HG03039 (cell line): Measurements from ENCODE around the gene FLT4.

Experiments
- ATAC-seq: cut with Tn5 transposase; IDR thresholded peaks from one replicate; pipeline ENCODE4 v1.9.1; 2021; ENCODE audit warnings: mild to moderate bottlenecking, moderate library complexity; ENCODE audit not compliant: unreplicated experiment

Gene FLT4

GRCh38 chr5:180628211-180628610 is 21.2 kb downstream of the FLT4 start:
- no peak for ATAC-seq

- no peak for ATAC-seq
Measured at GRCh38 chr5:180627386-180628120, 21.8 kb downstream of the FLT4 start.

DNA sequence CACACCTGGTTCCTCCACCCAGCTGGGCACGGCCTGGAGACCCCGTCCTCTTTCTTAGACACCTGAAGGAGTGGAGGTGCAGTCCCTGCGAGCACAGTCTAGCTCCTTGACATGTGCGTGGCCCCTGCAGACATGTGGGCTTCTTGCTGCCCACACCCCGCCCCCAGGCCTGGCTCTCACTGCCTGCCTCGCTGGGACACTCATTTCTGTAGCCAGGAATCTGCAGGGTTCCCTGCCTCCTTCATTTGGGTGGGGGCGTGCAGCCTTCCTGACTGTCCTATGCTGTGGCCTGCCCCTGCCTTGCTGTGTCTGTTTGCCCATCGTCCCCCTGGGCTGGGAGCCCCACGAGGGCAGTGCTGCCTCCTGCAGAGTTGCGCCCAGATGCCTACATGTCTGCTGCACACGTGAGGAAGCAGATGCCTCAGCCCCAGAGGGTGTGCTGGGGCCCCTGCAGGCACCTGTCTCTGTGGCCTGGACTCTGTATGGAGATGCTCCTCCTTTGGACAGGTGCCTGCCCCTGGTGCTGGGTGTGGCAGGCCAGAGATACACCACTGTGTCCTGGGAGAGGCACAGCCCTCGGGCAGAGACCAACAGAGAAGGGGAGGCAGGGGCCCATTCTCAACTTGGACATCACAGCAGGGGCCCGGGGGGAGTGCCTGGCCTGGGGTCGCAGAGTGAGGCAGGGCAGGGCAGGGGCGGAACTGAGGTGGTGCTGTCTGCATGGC is 22.6 kb downstream of the FLT4 start:
- ATAC-seq, result no peak

DNA sequence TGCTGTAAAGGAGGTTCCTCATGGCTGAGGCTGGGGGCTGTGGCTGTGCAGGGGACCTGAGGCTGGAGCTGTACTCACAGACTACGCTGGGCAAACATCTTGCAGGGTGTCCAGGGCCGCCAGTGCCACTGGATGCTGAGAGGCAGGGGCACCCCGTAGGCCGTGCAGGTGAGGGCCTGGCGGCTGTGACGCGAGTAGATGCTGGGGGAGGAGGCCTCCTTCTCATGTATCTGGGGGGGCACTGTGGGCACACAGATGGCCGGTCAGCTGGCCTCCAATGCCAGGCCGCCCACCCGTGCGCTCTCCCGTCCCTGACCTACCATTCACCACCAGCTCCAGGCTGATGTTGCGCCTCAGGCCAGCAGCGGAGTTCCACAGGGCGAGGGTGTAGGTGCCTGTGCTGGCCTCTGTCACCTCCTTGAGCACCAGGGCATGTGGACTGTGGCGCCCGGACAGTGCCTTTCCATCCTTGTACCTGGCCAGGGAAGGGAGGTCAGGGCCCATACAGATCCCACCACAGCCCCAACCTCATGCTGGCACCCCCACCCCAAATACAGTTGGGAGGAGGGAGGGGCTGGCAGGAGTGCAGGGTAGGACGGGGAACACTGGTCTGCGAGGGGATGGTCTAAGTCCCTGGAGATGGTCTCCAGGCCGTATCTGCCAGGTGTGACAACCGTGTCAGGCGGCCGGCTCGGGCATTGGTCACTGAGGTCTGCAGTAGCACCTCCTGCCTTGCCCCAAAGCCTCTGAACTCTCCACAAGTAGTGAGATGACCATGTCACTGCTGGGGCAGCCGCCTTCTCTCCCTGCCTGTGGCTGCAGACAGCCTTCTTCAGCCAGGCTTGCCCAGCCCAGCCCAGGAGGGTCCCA is 23.4 kb downstream of the FLT4 start:
- no peak for ATAC-seq

- no peak for ATAC-seq
Measured at GRCh38 chr5:180625125-180625790, 24.1 kb downstream of the FLT4 start.

DNA sequence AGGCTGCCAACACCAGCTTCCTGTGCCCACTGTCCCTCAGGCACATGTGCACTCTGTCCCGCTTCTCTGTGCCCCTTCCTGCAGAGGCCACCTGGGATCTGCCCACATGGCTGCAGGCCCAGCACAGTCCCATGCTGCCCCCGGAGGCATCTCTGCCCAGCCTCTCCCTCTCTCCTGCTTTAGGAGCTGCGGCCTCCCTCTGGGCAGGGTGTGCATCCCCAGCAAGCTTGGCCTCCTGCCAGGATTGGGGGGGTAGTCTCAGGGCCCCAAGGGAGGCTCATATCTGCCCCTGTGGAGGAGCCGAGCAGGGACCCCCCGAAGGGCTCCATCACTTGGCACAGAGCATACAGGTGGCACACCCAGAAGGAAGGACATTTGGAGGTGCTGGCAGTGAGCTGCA is 24.8 kb downstream of the FLT4 start:
- no peak for ATAC-seq

GRCh38 chr5:180623844-180624243 is 25.6 kb downstream of the FLT4 start:
- no peak for ATAC-seq

DNA sequence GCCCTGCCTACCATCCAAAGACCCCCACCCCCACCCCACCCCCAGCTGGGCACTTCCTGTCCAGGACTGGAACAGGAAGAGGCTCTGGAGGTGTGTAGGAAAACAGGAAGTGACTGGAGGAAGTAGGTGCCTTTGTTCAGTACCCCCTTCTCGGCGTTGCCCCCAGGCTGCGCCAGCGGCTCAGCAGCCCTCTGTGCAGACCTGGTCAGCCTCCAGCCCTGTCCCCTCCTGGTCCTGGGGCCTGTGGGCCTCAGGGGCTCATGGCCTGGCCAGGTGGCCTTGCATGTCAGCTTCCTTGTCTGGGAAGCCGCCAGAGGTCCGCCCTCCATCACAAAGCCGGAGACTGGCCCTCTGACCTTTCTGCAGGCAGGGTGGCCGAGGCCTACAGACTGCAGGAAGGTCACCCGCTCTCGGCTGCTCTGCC is 26.0 kb downstream of the FLT4 start:
- ATAC-seq, result no peak

DNA sequence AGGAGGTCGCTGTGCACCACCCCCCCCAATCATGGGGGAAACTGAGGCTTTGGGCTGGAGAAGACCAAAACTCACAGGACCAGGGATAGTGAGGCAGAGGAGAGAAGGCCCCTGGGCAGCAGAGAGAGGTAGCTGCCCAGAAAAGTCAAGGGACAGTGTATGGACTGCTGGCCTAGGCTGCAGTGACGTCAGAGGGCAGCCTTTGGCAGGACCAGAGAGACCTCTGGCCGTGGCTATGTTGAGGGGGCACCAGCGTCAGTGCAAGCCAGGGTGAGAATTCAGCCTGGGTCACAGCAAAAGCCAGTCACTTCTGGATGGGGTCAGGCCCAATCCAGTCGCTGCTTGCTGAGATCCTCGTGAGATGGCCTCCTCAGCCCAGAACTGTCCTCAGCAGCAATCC is 26.5 kb downstream of the FLT4 start:
- ATAC-seq, result no peak

DNA sequence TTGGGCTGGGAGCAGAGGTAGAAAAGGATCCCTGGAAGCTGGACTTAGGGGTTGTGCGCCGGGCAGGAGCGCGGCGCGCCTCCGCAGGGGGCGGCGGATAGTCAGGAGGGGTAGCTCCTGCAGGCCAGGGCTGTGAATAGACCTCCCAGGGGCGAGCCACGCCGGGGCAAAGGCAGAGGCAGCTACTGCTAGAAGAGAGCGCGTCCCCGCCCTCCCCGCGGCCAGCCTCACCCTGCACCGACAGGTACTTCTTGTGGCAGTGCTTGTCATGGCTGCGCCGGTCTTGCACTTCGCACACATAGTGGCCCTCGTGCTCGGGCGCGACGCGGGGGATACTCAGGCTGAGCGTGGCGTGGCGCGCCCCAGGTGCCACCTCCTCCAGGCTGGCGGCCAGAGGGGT is 28.1 kb downstream of the FLT4 start:
- ATAC-seq, result no peak

- no peak for ATAC-seq
Measured at GRCh38 chr5:180620014-180620413, 29.4 kb downstream of the FLT4 start.

DNA sequence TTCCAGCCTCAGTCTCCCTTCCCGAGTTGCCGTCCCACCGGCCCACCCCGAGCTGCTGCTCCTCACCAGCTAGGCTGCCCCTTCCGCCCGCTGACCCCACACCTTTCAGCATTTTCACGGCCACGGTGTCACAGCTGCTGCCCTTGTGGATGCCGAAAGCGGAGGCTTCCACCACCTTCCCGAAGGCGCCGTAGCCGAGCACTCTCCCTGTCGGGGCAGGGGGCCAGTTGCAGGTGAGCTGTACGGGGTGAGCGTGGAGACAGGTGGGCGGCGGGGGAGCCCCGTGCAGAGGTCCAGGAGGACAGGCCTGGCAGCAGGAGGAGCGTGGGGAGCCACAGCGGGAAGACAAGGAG is 29.9 kb downstream of the FLT4 start:
- no peak for ATAC-seq

DNA sequence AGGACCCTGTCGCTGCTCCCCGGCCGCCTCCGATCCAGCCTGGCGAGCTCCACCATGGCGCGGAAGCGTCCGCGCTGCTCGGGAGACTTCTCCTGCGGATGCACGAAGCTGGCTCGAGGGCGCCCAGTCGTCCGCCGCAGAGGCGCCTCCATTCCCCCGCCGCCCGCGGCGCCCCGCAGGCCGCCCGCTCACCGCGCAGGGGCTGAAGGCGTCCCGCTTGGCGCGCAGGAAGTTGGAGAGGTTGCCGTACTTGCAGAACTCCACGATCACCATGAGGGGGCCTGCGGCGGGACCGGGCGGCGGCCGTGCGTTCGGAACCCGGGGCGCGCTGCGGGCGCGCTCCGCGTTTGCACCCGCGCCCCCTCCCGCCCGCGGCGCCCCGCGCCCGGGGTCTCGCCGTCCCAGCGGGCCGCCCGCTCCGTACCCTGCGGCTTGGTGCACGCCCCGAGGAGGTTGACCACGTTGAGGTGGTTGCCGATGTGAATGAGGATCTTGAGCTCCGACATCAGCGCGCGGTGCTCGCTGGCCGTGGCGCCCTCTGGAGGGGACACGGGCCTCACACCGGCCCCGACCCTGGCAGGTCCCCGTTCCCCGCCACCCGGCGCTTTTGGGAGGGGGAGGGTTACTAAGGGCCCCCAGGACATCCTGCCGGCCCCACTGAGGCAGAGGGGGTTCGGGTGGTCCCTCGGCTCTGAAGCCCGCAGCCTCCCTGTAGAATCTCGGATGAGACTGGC is 30.4 kb downstream of the FLT4 start:
- no peak for ATAC-seq

- no peak for ATAC-seq
Measured at GRCh38 chr5:180618487-180618828, 30.9 kb downstream of the FLT4 start.

- ATAC-seq, result no peak
Measured at GRCh38 chr5:180613814-180614188, 35.6 kb downstream of the FLT4 start.

GRCh38 chr5:180613188-180613813 is 36.1 kb downstream of the FLT4 start:
- no peak for ATAC-seq

- no peak for ATAC-seq
Measured at GRCh38 chr5:180612683-180613082, 36.7 kb downstream of the FLT4 start.

GRCh38 chr5:180611140-180611850 is 38.1 kb downstream of the FLT4 start:
- ATAC-seq, result no peak

GRCh38 chr5:180609817-180610550 is 39.4 kb downstream of the FLT4 start:
- no peak for ATAC-seq
